Measurements from ENCODE around the gene SMPD2. TPM values are rescaled to one million over a fixed set of nuclear protein-coding genes. Genes with fewer than 3 reads are reported as not detected.

The SMPD2 gene
- total and polyA plus RNA-seq, 9 donors = 4.3 to 6.7 (median 5.4) TPM

- Histone ChIP-seq H3K4me1 (ENCODE audit: control insufficient read depth, insufficient read depth, low read length) (no peaks in the 10 kb centered on the region), H3K36me3 (ENCODE audit: control insufficient read depth, insufficient read depth, low read length) (peaks cover 76% of the 10 kb centered on the region), H3K27ac (ENCODE audit: low read length) (no peak overlapping the region), H3K9me3 (replicated peaks; ENCODE audit: control insufficient read depth, low read depth, low read length) (no peaks in the 10 kb centered on the region), H3K27me3 (ENCODE audit: control insufficient read depth, insufficient read depth, low read length) (no peaks in the 10 kb centered on the region), H3K4me3 (ENCODE audit: low read length) (no peak overlapping the region)
- DNase-seq = no peak
- WGBS (ENCODE audit: insufficient coverage) = 92% methylated on average over 3 of the region's 3 CpGs
Observed at GRCh38 chr6:109473120-109473519, 32.6 kb downstream of the SMPD2 start.

- Histone ChIP-seq H3K9me3 (replicated peaks; ENCODE audit: control insufficient read depth, low read depth, low read length) (no peaks in the 10 kb centered on the region), H3K36me3 (ENCODE audit: control insufficient read depth, insufficient read depth, low read length) (peaks cover 68% of the 10 kb centered on the region), H3K27me3 (ENCODE audit: control insufficient read depth, insufficient read depth, low read length) (no peaks in the 10 kb centered on the region), H3K4me3 (ENCODE audit: low read length) (no peak overlapping the region), H3K27ac (ENCODE audit: low read length) (no peak overlapping the region), H3K4me1 (ENCODE audit: control insufficient read depth, insufficient read depth, low read length) (no peaks in the 10 kb centered on the region)
- no peak for DNase-seq
- 71% methylated on average over 1 of the region's 4 CpGs for WGBS (ENCODE audit: insufficient coverage)
Observed at GRCh38 chr6:109474995-109475394, 34.5 kb downstream of the SMPD2 start.

GRCh38 chr6:109475625-109476024 lies 35.1 kb downstream of the SMPD2 start:
- Histone ChIP-seq H3K36me3 (ENCODE audit: control insufficient read depth, insufficient read depth, low read length) (peaks cover 67% of the 10 kb centered on the region), H3K27me3 (ENCODE audit: control insufficient read depth, insufficient read depth, low read length) (no peaks in the 10 kb centered on the region), H3K27ac (ENCODE audit: low read length) (no peak overlapping the region), H3K9me3 (replicated peaks; ENCODE audit: control insufficient read depth, low read depth, low read length) (no peaks in the 10 kb centered on the region), H3K4me3 (ENCODE audit: low read length) (no peak overlapping the region), H3K4me1 (ENCODE audit: control insufficient read depth, insufficient read depth, low read length) (no peaks in the 10 kb centered on the region)
- DNase-seq = no peak
- no CpG with 5 or more reads among the region's 2 CpGs for WGBS (ENCODE audit: insufficient coverage)

GRCh38 chr6:109477184-109477583 lies 36.7 kb downstream of the SMPD2 start:
- WGBS (ENCODE audit: insufficient coverage) = no CpG with 5 or more reads among the region's 2 CpGs
- no peaks in the 10 kb centered on the region for H3K27me3 ChIP-seq (ENCODE audit: control insufficient read depth, insufficient read depth, low read length)
- no peak overlapping the region for H3K27ac ChIP-seq (ENCODE audit: low read length)
- no peak for DNase-seq
- H3K4me1 ChIP-seq (ENCODE audit: control insufficient read depth, insufficient read depth, low read length) = peaks cover 8% of the 10 kb centered on the region
- H3K9me3 ChIP-seq (replicated peaks; ENCODE audit: control insufficient read depth, low read depth, low read length) = no peaks in the 10 kb centered on the region
- peaks cover 60% of the 10 kb centered on the region for H3K36me3 ChIP-seq (ENCODE audit: control insufficient read depth, insufficient read depth, low read length)
- H3K4me3 ChIP-seq (ENCODE audit: low read length) = no peak overlapping the region

GRCh38 chr6:109477725-109478124 lies 37.2 kb downstream of the SMPD2 start:
- Histone ChIP-seq H3K4me1 (ENCODE audit: control insufficient read depth, insufficient read depth, low read length) (peaks cover 10% of the 10 kb centered on the region), H3K9me3 (replicated peaks; ENCODE audit: control insufficient read depth, low read depth, low read length) (no peaks in the 10 kb centered on the region), H3K36me3 (ENCODE audit: control insufficient read depth, insufficient read depth, low read length) (peaks cover 55% of the 10 kb centered on the region), H3K27ac (ENCODE audit: low read length) (no peak overlapping the region), H3K4me3 (ENCODE audit: low read length) (no peak overlapping the region), H3K27me3 (ENCODE audit: control insufficient read depth, insufficient read depth, low read length) (no peaks in the 10 kb centered on the region)
- 60% methylated on average over 1 of the region's 2 CpGs for WGBS (ENCODE audit: insufficient coverage)
- no peak for DNase-seq

GRCh38 chr6:109478222-109478805 lies 37.8 kb downstream of the SMPD2 start:
- no peaks in the 10 kb centered on the region for H3K27me3 ChIP-seq (ENCODE audit: control insufficient read depth, insufficient read depth, low read length)
- H3K27ac ChIP-seq (ENCODE audit: low read length) = no peak overlapping the region
- WGBS (ENCODE audit: insufficient coverage) = 74% methylated on average over 3 of the region's 9 CpGs
- no peaks in the 10 kb centered on the region for H3K9me3 ChIP-seq (replicated peaks; ENCODE audit: control insufficient read depth, low read depth, low read length)
- no peak for DNase-seq
- H3K4me1 ChIP-seq (ENCODE audit: control insufficient read depth, insufficient read depth, low read length) = peaks cover 10% of the 10 kb centered on the region
- peaks cover 49% of the 10 kb centered on the region for H3K36me3 ChIP-seq (ENCODE audit: control insufficient read depth, insufficient read depth, low read length)
- no peak overlapping the region for H3K4me3 ChIP-seq (ENCODE audit: low read length)

GRCh38 chr6:109478841-109479624 lies 38.5 kb downstream of the SMPD2 start:
- H3K36me3 ChIP-seq (ENCODE audit: control insufficient read depth, insufficient read depth, low read length) = peaks cover 44% of the 10 kb centered on the region
- no peaks in the 10 kb centered on the region for H3K9me3 ChIP-seq (replicated peaks; ENCODE audit: control insufficient read depth, low read depth, low read length)
- H3K27me3 ChIP-seq (ENCODE audit: control insufficient read depth, insufficient read depth, low read length) = no peaks in the 10 kb centered on the region
- peaks cover 11% of the 10 kb centered on the region for H3K4me1 ChIP-seq (ENCODE audit: control insufficient read depth, insufficient read depth, low read length)
- no peak for DNase-seq
- WGBS (ENCODE audit: insufficient coverage) = no CpG with 5 or more reads among the region's 5 CpGs
- H3K4me3 ChIP-seq (ENCODE audit: low read length) = no peak overlapping the region
- H3K27ac ChIP-seq (ENCODE audit: low read length) = no peak overlapping the region

- no peak for DNase-seq
- H3K36me3 ChIP-seq (ENCODE audit: control insufficient read depth, insufficient read depth, low read length) = peaks cover 29% of the 10 kb centered on the region
- H3K27me3 ChIP-seq (ENCODE audit: control insufficient read depth, insufficient read depth, low read length) = no peaks in the 10 kb centered on the region
- 93% methylated on average over 7 of the region's 7 CpGs for WGBS (ENCODE audit: insufficient coverage)
- H3K4me3 ChIP-seq (ENCODE audit: low read length) = no peak overlapping the region
- peaks cover 18% of the 10 kb centered on the region for H3K4me1 ChIP-seq (ENCODE audit: control insufficient read depth, insufficient read depth, low read length)
- no peaks in the 10 kb centered on the region for H3K9me3 ChIP-seq (replicated peaks; ENCODE audit: control insufficient read depth, low read depth, low read length)
- no peak overlapping the region for H3K27ac ChIP-seq (ENCODE audit: low read length)
Observed at GRCh38 chr6:109480993-109481480, 40.5 kb downstream of the SMPD2 start.

- DNase-seq = peak; percentile 95
- Histone ChIP-seq H3K27me3 (ENCODE audit: control insufficient read depth, insufficient read depth, low read length) (no peaks in the 10 kb centered on the region), H3K4me3 (ENCODE audit: low read length) (peak within 1 kb of the TSS; percentile 62), H3K9me3 (replicated peaks; ENCODE audit: control insufficient read depth, low read depth, low read length) (no peaks in the 10 kb centered on the region), H3K36me3 (ENCODE audit: control insufficient read depth, insufficient read depth, low read length) (peaks cover 19% of the 10 kb centered on the region), H3K27ac (ENCODE audit: low read length) (peak within 1 kb of the TSS; percentile 64), H3K4me1 (ENCODE audit: control insufficient read depth, insufficient read depth, low read length) (peaks cover 18% of the 10 kb centered on the region)
- WGBS (ENCODE audit: insufficient coverage) = under 1% methylated on average over 38 of the region's 97 CpGs
Observed at GRCh38 chr6:109482905-109483734, 42.6 kb downstream of the SMPD2 start, which contains the start of gene ZBTB24. Gene ZBTB24 (minus strand): TSS chr6:109483219. CDS start chr6:109482026, 1,193 bp downstream.

- Histone ChIP-seq H3K27ac (ENCODE audit: low read length) (peak overlapping the region; percentile 64), H3K4me3 (ENCODE audit: low read length) (peak overlapping the region; percentile 44), H3K4me1 (ENCODE audit: control insufficient read depth, insufficient read depth, low read length) (peaks cover 18% of the 10 kb centered on the region), H3K27me3 (ENCODE audit: control insufficient read depth, insufficient read depth, low read length) (no peaks in the 10 kb centered on the region), H3K36me3 (ENCODE audit: control insufficient read depth, insufficient read depth, low read length) (peaks cover 19% of the 10 kb centered on the region), H3K9me3 (replicated peaks; ENCODE audit: control insufficient read depth, low read depth, low read length) (no peaks in the 10 kb centered on the region)
- DNase-seq = no peak
- WGBS (ENCODE audit: insufficient coverage) = no CpG with 5 or more reads among the region's 6 CpGs
Observed at GRCh38 chr6:109483735-109484057, 43.2 kb downstream of the SMPD2 start.
